Measurements from ENCODE around the gene NOP58.

GRCh38 chr2:202265467-202266277, at the start of gene NOP58:
- TF ChIP-seq CTCF (IDR thresholded peaks at IDR 0.05; ENCODE audit: low read depth, low read length) (no peak), POLR2A (IDR thresholded peaks at IDR 0.05; ENCODE audit: extremely low read depth, insufficient read length) (peak; percentile 98)
